ENCODE measurements around the gene NDUFV1.
"Not testable (repeated sequence)": the region's sequence is repeated elsewhere in the genome, so short reads cannot be mapped to it uniquely, and the experiment has no call there.

NDUFV1 gene

GRCh38 chr11:67606492-67607295, at the start of gene NDUFV1:
NDUFV1 (plus strand) TSS chr11:67606936; CDS start chr11:67607005, 69 bp downstream.
- peak; percentile 96 for DNase-seq

- no peak for DNase-seq
These were observed 48.5 kb upstream of the NDUFV1 start for GRCh38 chr11:67558084-67558772.

- no peak for DNase-seq
These were observed 44.6 kb upstream of the NDUFV1 start for GRCh38 chr11:67561971-67562619.

GRCh38 chr11:67562963-67563704, 43.6 kb upstream of the NDUFV1 start:
- no peak for DNase-seq

GRCh38 chr11:67563705-67564114, 43.0 kb upstream of the NDUFV1 start:
- DNase-seq: not testable (repeated sequence)

- DNase-seq: no peak
These were observed 42.5 kb upstream of the NDUFV1 start for GRCh38 chr11:67564230-67564629.

GRCh38 chr11:67571443-67571842, 35.3 kb upstream of the NDUFV1 start:
- no peak for DNase-seq

GRCh38 chr11:67572305-67572704, 34.4 kb upstream of the NDUFV1 start:
- no peak for DNase-seq

- no peak for DNase-seq
These were observed 33.9 kb upstream of the NDUFV1 start for GRCh38 chr11:67572747-67573419.

GRCh38 chr11:67574938-67575337, 31.8 kb upstream of the NDUFV1 start:
- DNase-seq: no peak

- DNase-seq: no peak
These were observed 29.8 kb upstream of the NDUFV1 start for GRCh38 chr11:67576735-67577475.

GRCh38 chr11:67577951-67578350, 28.8 kb upstream of the NDUFV1 start:
- no peak for DNase-seq

GRCh38 chr11:67581469-67581868, 25.3 kb upstream of the NDUFV1 start:
- no peak for DNase-seq

GRCh38 chr11:67582011-67582410, 24.7 kb upstream of the NDUFV1 start:
- no peak for DNase-seq

- peak; percentile 78 for DNase-seq
These were observed 23.2 kb upstream of the NDUFV1 start, which contains the start of gene GSTP1 for GRCh38 chr11:67583247-67584204. GSTP1 (plus strand) TSS chr11:67583812; CDS start chr11:67583844, 32 bp downstream.

GRCh38 chr11:67584205-67584880, 22.4 kb upstream of the NDUFV1 start:
- peak; percentile 30 for DNase-seq

GRCh38 chr11:67584881-67585873, 21.6 kb upstream of the NDUFV1 start:
- no peak for DNase-seq

- no peak for DNase-seq
These were observed 20.8 kb upstream of the NDUFV1 start for GRCh38 chr11:67585911-67586310.

Measured in stimulated activated CD4-positive, alpha-beta T cell treated with anti-CD3 and anti-CD28 coated beads, Interleukin-1b, Interleukin-23, amount 100 ng/mL, for 48 hours (primary cell).